K562 (cell line): ENCODE measurements around the gene AGAP1. TPM values are rescaled to one million over a fixed set of nuclear protein-coding genes. Genes with fewer than 3 reads are reported as not detected.

Source experiments
- ATAC-seq: fragments of 200-7000 bp; cut with Tn5 transposase; 3 replicates; pipeline ENCODE4 v1.9.1; 2020; ENCODE audit warnings: moderate library complexity
- BruUV-seq: library from RNA; stranded (reverse); fragments of 400-500 nt; replicated peaks from 2 replicates; lab custom pipeline; 2021; lab: Mats Ljungman, UMichigan
- CTCF ChIA-PET: fragments of 300-600 bp; formaldehyde crosslinking; extraction: SDS; loops from one replicate; lab custom pipeline; 2021; ENCODE audit warnings: low intra/inter-chr PET ratio; lab: Yijun Ruan, JAX
- POLR2A ChIA-PET: fragments of 300-600, 350-650 bp; sonication (Branson Sonifier 250); formaldehyde crosslinking; extraction: SDS; loops from one replicate; lab custom pipeline; 2021; ENCODE audit warnings: antibody characterized with exemption, inconsistent platforms; lab: Yijun Ruan, JAX
- DNase-seq, 4 experiments: peaks; one replicate each; pipeline versions ENCODE4 v3.0.0 to v3.0.0-alpha.2; 2011 to 2018; ENCODE audit warnings: low spot score in 3 of 4, mixed read lengths in 3 of 4; ENCODE audit errors: extremely low read depth in 1 of 4
- FAIRE-seq: peaks from 2 replicates; lab custom pipeline; 2011; peaks lifted over from hg19 to GRCh38; lab: Jason Lieb, UNC
- H2AFZ ChIP-seq: 2 replicates; pipeline ENCODE4 v1.6.0; 2011; ENCODE audit warnings: low read depth, low read length, control low read depth, inconsistent platforms
- H3K27ac ChIP-seq: fragments of 200-600 bp; 3 replicates; pipeline ENCODE4 v1.8.0; 2011; ENCODE audit warnings: low read depth, mild to moderate bottlenecking, control low read depth, inconsistent platforms, low read length, moderate library complexity, mixed read lengths; ENCODE audit errors: extremely low read depth
- H3K27me3 ChIP-seq, 2 experiments: fragments of 300-600 bp in 1 of 2; 2 replicates in 1 of 2; 3 replicates in 1 of 2; pipeline versions ENCODE4 v1.6.0 to v1.8.0; 2011; ENCODE audit warnings: inconsistent platforms in 2 of 2, low read length in 2 of 2, mild to moderate bottlenecking in 1 of 2, mixed read lengths in 1 of 2, moderate library complexity in 1 of 2; ENCODE audit not compliant: control insufficient read depth in 2 of 2, insufficient read depth in 2 of 2
- H3K36me3 ChIP-seq: fragments of 300-600 bp; 3 replicates; pipeline ENCODE4 v1.8.0; 2011; ENCODE audit warnings: mild to moderate bottlenecking, low read length, inconsistent platforms; ENCODE audit not compliant: control insufficient read depth, insufficient read depth
- H3K4me1 ChIP-seq, 2 experiments: fragments of 200-600 bp in 1 of 2; replicated peaks in 1 of 2; 2 replicates in 1 of 2; 3 replicates in 1 of 2; pipeline versions ENCODE4 v1.5.1 to v1.8.0; 2011; ENCODE audit warnings: inconsistent platforms in 2 of 2, low read length in 2 of 2, mild to moderate bottlenecking in 1 of 2, mixed read lengths in 1 of 2, moderate library complexity in 1 of 2; ENCODE audit not compliant: control insufficient read depth in 2 of 2, insufficient read depth in 2 of 2
- H3K4me2 ChIP-seq: 2 replicates; pipeline ENCODE4 v1.6.1; 2011; ENCODE audit warnings: low read length, control low read depth, inconsistent platforms, mixed read lengths; ENCODE audit not compliant: insufficient read depth
- H3K4me3 ChIP-seq: fragments of 200-600 bp; sonication (generic), shearing (Covaris generic); 2 replicates; pipeline ENCODE4 v1.5.1; 2016; ENCODE audit warnings: control low read depth, inconsistent platforms
- H3K79me2 ChIP-seq: fragments of 200-600 bp; 3 replicates; pipeline ENCODE4 v1.8.0; 2011; ENCODE audit warnings: low read length, inconsistent platforms; ENCODE audit not compliant: control insufficient read depth, insufficient read depth
- H3K9ac ChIP-seq, 2 experiments: 2 replicates each; pipeline versions ENCODE4 v1.6.0 to v1.6.1; 2011; ENCODE audit warnings: low read depth in 2 of 2, low read length in 2 of 2, control low read depth in 1 of 2, inconsistent platforms in 1 of 2, mild to moderate bottlenecking in 1 of 2, mixed read lengths in 1 of 2; ENCODE audit not compliant: insufficient read depth in 1 of 2
- H3K9me1 ChIP-seq: one replicate; pipeline ENCODE4 v1.6.0; 2011; ENCODE audit warnings: inconsistent platforms, mild to moderate bottlenecking, low read length, moderate library complexity; ENCODE audit not compliant: control insufficient read depth, insufficient read depth
- H3K9me3 ChIP-seq: replicated peaks from 2 replicates; pipeline ENCODE4 v1.5.1; 2011; ENCODE audit warnings: low read depth, low read length, inconsistent platforms; ENCODE audit not compliant: control insufficient read depth, insufficient read depth
- H4K20me1 ChIP-seq: replicated peaks from 2 replicates; pipeline ENCODE4 v1.6.1; 2011; ENCODE audit warnings: low read length, inconsistent platforms, mixed read lengths; ENCODE audit not compliant: control insufficient read depth, insufficient read depth
- BHLHE40 ChIP-seq: IDR thresholded peaks from 2 replicates; pipeline ENCODE4 v1.6.1; 2011; ENCODE audit warnings: low read length, improper control_type of control experiment
- MIER1 ChIP-seq: fragments of 450-650 bp; IDR thresholded peaks from 2 replicates; pipeline ENCODE4 v1.6.1; 2016; ENCODE audit warnings: antibody characterized with exemption, mild to moderate bottlenecking, low read depth
- MTA3 ChIP-seq: fragments of 450-650 bp; formaldehyde crosslinking; IDR thresholded peaks from 2 replicates; pipeline ENCODE4 v1.6.1; 2017; ENCODE audit warnings: mild to moderate bottlenecking, borderline replicate concordance
- NFE2L1 ChIP-seq: fragments of 450-650 bp; IDR thresholded peaks from 2 replicates; pipeline ENCODE4 v1.6.1; 2016; ENCODE audit warnings: missing genetic modification characterization, low read depth, mild to moderate bottlenecking, missing compliant biosample characterization, moderate library complexity, borderline replicate concordance
- NUFIP1 ChIP-seq: fragments of 450-650 bp; IDR thresholded peaks from 2 replicates; pipeline ENCODE4 v1.6.1; 2018; ENCODE audit not compliant: partially characterized antibody
- SMARCE1 ChIP-seq: fragments of 450-650 bp; IDR thresholded peaks from 2 replicates; pipeline ENCODE4 v1.7.1; 2016; ENCODE audit warnings: mild to moderate bottlenecking
- ZBTB26 ChIP-seq: fragments of 450-650 bp; formaldehyde crosslinking; IDR thresholded peaks from 2 replicates; pipeline ENCODE4 v1.4.0; 2022; ENCODE audit warnings: missing genetic modification characterization
- ZNF217 ChIP-seq: sonication (generic); formaldehyde crosslinking; IDR thresholded peaks from 2 replicates; pipeline ENCODE4 v1.8.0; 2022; ENCODE audit warnings: mild to moderate bottlenecking, missing genetic modification reagents
- ZNF589 ChIP-seq: fragments of 200-800 bp; sonication (Bioruptor generic); IDR thresholded peaks from 2 replicates; pipeline ENCODE4 v1.6.1; 2016; ENCODE audit warnings: low read depth, missing genetic modification characterization, missing compliant biosample characterization
- WGBS: fragments of 100-300 bp; shearing (Covaris generic); methylation state at CpG from one replicate; pipeline ENCODE4 v1.1.6; 2016; ENCODE audit warnings: low coverage, mixed read lengths; ENCODE audit not compliant: insufficient coverage; ENCODE audit errors: missing lambda C conversion rate; 5-methylcytosine and 5-hydroxymethylcytosine counted together
- in situ Hi-C: fragments of 300-500 bp; cut with MboI; formaldehyde crosslinking; loops from 4 replicates; pipeline ENCODE4 v1.15.0; 2018; ENCODE audit warnings: inconsistent platforms, mixed read lengths
- intact Hi-C: fragments of 100-400 bp; cut with micrococcal nuclease; formaldehyde crosslinking; loops from 2 replicates; pipeline ENCODE4 v1.14.2; 2022
- polyA plus RNA-seq, 8 experiments: library from polyadenylated mRNA; depleted of rRNA in 4 of 8; stranded (reverse) in 5 of 8; unstranded in 3 of 8; fragments of >200 nt; fragmentation: Nextera tagmentation in 2 of 8; fragmentation: Illumina TruSeq in 1 of 8; extraction: Ambion mirVana in 2 of 8; extraction: Trizol in 1 of 8; gene quantifications; 2 replicates each; pipeline versions ENCODE4 v1.2.1 to v1.2.3, GENCODE V29; 2011 to 2014; ENCODE audit warnings: inconsistent platforms in 1 of 8, missing spikeins in 1 of 8
- total RNA-seq, 7 experiments: library from RNA; depleted of rRNA in 6 of 7; stranded (reverse); fragments of >200 nt in 6 of 7; fragmentation: Illumina TruSeq in 2 of 7; extraction: Trizol in 2 of 7; gene quantifications; 2 replicates each; pipeline versions ENCODE4 v1.2.1 to v1.2.3, GENCODE V29; 2011 to 2021; ENCODE audit warnings: low replicate concordance in 1 of 7
- TF ChIP-seq, protein P1 (sequence below): fragments of 450-650 bp; IDR thresholded peaks from 2 replicates; pipeline ENCODE4 v1.6.1; 2016; ENCODE audit warnings: mild to moderate bottlenecking

The AGAP1 gene
- total and polyA plus RNA-seq, 9 of the 15 experiments (the other 6 are each of a cell fraction or from before 2014, with no cell fraction given): 1.3 to 24.0 (median 10.6) TPM

DNA sequence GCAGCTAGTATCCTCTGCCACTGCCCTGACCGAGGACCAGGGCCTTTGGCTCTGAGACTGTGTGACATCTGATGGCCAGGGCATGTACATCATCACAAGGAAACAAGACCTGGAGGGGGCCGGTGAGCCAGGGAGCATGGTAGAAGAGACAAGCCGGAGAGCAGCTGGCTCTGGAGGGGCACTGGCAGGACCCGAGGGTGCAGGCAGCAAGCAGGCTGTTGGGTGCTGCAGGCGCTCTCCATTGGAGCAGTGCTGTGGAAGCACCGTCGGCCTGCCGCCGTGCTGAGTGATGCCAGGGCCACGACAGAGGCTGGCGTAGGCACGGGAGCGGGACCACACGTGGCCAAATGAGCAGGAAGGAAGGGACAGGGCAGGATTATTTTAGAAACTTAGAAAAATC is 339.1 kb downstream of the AGAP1 start:
- no peaks in the 10 kb centered on the region for H3K9me3 ChIP-seq
- DNase-seq (no peak), ATAC-seq (no peak), FAIRE-seq (no peak)
- no peak for TF ChIP-seq SMARCE1
- no peak for TF ChIP-seq NUFIP1
- TF ChIP-seq MTA3: no peak
- no peak for TF ChIP-seq BHLHE40
- TF ChIP-seq ZNF589 (CRISPR knock-in tag): no peak
- no peak for TF ChIP-seq ZNF217
- no peak for TF ChIP-seq MIER1
- no peak for TF ChIP-seq NFE2L1
- TF ChIP-seq ZBTB26 (CRISPR knock-in tag): no peak
- TF ChIP-seq, protein P1, sequence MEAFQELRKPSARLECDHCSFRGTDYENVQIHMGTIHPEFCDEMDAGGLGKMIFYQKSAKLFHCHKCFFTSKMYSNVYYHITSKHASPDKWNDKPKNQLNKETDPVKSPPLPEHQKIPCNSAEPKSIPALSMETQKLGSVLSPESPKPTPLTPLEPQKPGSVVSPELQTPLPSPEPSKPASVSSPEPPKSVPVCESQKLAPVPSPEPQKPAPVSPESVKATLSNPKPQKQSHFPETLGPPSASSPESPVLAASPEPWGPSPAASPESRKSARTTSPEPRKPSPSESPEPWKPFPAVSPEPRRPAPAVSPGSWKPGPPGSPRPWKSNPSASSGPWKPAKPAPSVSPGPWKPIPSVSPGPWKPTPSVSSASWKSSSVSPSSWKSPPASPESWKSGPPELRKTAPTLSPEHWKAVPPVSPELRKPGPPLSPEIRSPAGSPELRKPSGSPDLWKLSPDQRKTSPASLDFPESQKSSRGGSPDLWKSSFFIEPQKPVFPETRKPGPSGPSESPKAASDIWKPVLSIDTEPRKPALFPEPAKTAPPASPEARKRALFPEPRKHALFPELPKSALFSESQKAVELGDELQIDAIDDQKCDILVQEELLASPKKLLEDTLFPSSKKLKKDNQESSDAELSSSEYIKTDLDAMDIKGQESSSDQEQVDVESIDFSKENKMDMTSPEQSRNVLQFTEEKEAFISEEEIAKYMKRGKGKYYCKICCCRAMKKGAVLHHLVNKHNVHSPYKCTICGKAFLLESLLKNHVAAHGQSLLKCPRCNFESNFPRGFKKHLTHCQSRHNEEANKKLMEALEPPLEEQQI: no peak
- no peaks in the 10 kb centered on the region for H3K27me3 ChIP-seq
- no peaks in the 10 kb centered on the region for H3K79me2 ChIP-seq
- H4K20me1 ChIP-seq: no peaks in the 10 kb centered on the region
- no TSS peak for BruUV-seq
- no peaks in the 10 kb centered on the region for H3K36me3 ChIP-seq
- H3K4me3 ChIP-seq: no peak overlapping the region
- ChIA-PET CTCF (no interaction called here), POLR2A (no interaction called here)
- no peak overlapping the region for H3K27ac ChIP-seq
- H3K4me2 ChIP-seq: no peak overlapping the region
- in situ Hi-C loops (no loop called here), intact Hi-C loops (no loop called here)
- H2AFZ ChIP-seq: no peak overlapping the region
- 93% methylated on average over 13 of the region's 14 CpGs for WGBS
- no peak overlapping the region for H3K9ac ChIP-seq
- no peaks in the 10 kb centered on the region for H3K9me1 ChIP-seq
- H3K4me1 ChIP-seq: no peaks in the 10 kb centered on the region; a peak in 1 of 5 replicates
